Fibroblast of lung (primary cell): ENCODE results near the gene CDC34. TPM values are rescaled to one million over a fixed set of nuclear protein-coding genes. Genes with fewer than 3 reads are reported as not detected.
A peak's percentile ranks its signal among the peaks of the same experiment; 100 is the strongest.

Experiments
- DNase-seq, 2 donors: peaks; one replicate each; pipeline versions ENCODE4 v3.0.0 to v3.0.0-alpha.2; 2010; ENCODE audit warnings: low read depth in 2 of 2
- H2AFZ ChIP-seq: 2 replicates; pipeline ENCODE4 v1.5.1; 2012; ENCODE audit warnings: low read length, control low read depth, inconsistent platforms
- H3K27ac ChIP-seq: 2 replicates; pipeline ENCODE4 v1.5.1; 2011; ENCODE audit warnings: low read length, control low read depth; ENCODE audit not compliant: insufficient read depth
- H3K27me3 ChIP-seq: 2 replicates; pipeline ENCODE4 v1.5.1; 2011; ENCODE audit warnings: mild to moderate bottlenecking, low read length; ENCODE audit not compliant: control insufficient read depth, insufficient read depth
- H3K36me3 ChIP-seq: 2 replicates; pipeline ENCODE4 v1.5.1; 2011; ENCODE audit warnings: low read length; ENCODE audit not compliant: control insufficient read depth, insufficient read depth
- H3K4me1 ChIP-seq: 2 replicates; pipeline ENCODE4 v1.5.1; 2011; ENCODE audit warnings: low read length; ENCODE audit not compliant: control insufficient read depth, insufficient read depth; ENCODE audit errors: extremely low read depth
- H3K4me2 ChIP-seq: 2 replicates; pipeline ENCODE4 v1.5.1; 2011; ENCODE audit warnings: low read length, control low read depth; ENCODE audit not compliant: insufficient read depth; ENCODE audit errors: extremely low read depth
- H3K4me3 ChIP-seq, 4 experiments: fragments of 200-600 bp in 1 of 4; sonication (generic) in 1 of 4; replicated peaks in 1 of 4; 2 replicates each; pipeline ENCODE4 v1.5.1; 2011 to 2016; ENCODE audit warnings: low read length in 4 of 4, low read depth in 3 of 4, mild to moderate bottlenecking in 3 of 4, control low read depth in 2 of 4, inconsistent platforms in 1 of 4, mixed read lengths in 1 of 4; ENCODE audit not compliant: insufficient read depth in 1 of 4; ENCODE audit errors: control extremely low read depth in 1 of 4
- H3K79me2 ChIP-seq: 2 replicates; pipeline ENCODE4 v1.5.1; 2012; ENCODE audit warnings: mild to moderate bottlenecking, low read length, inconsistent platforms; ENCODE audit not compliant: control insufficient read depth, insufficient read depth
- H3K9ac ChIP-seq: 2 replicates; pipeline ENCODE4 v1.5.1; 2011; ENCODE audit warnings: mild to moderate bottlenecking, low read length, control low read depth; ENCODE audit not compliant: insufficient read depth
- H3K9me3 ChIP-seq: 2 replicates; pipeline ENCODE4 v1.5.1; 2012; ENCODE audit warnings: low read depth, low read length; ENCODE audit not compliant: control insufficient read depth, insufficient read depth
- H4K20me1 ChIP-seq: 2 replicates; pipeline ENCODE4 v1.5.1; 2011; ENCODE audit warnings: low read length; ENCODE audit not compliant: control insufficient read depth, insufficient read depth; ENCODE audit errors: extremely low read depth
- CTCF ChIP-seq, 2 donors: IDR thresholded peaks in 1 of 2; conservative IDR thresholded peaks in 1 of 2; 1 replicate in 1 of 2; 2 replicates in 1 of 2; pipeline ENCODE4 v1.5.1; 2011 to 2012; ENCODE audit warnings: low read length in 2 of 2, control low read depth in 1 of 2, inconsistent platforms in 1 of 2, low read depth in 1 of 2, mild to moderate bottlenecking in 1 of 2
- EZH2 ChIP-seq: IDR thresholded peaks from 2 replicates; pipeline ENCODE4 v1.5.1; 2012; ENCODE audit warnings: low read length, control low read depth, mild to moderate bottlenecking; ENCODE audit errors: missing control alignments
- polyA minus RNA-seq: library from RNA; depleted of rRNA, polyadenylated mRNA; stranded (reverse); fragments of >200 nt; gene quantifications from 2 replicates; pipeline ENCODE4 v1.2.3, GENCODE V29; 2011; ENCODE audit warnings: low replicate concordance
- polyA plus RNA-seq, 2 donors: library from polyadenylated mRNA; depleted of rRNA in 1 of 2; stranded (reverse) in 1 of 2; unstranded in 1 of 2; fragments of >200 nt; gene quantifications; 2 replicates each; pipeline ENCODE4 v1.2.1, GENCODE V29; 2011 to 2012; ENCODE audit warnings: missing spikeins in 1 of 2
- total RNA-seq: library from RNA; depleted of rRNA; stranded (reverse); fragments of >200 nt; gene quantifications from 2 replicates; pipeline ENCODE4 v1.2.1, GENCODE V29; 2014

Gene CDC34
- total RNA-seq (65.0 and 72.5 TPM in 2 replicates), polyA plus RNA-seq (23.3 and 27.0 TPM in 2 replicates), polyA minus RNA-seq (55.3 and 76.4 TPM in 2 replicates)
- 35.3 and 55.5 TPM in 2 replicates for polyA plus RNA-seq (2012)

- Histone ChIP-seq H3K36me3 (peaks cover 11% of the 10 kb centered on the region), H3K27me3 (no peaks in the 10 kb centered on the region), H3K4me1 (peaks cover 2% of the 10 kb centered on the region), H2AFZ (peak within 1 kb of the TSS; percentile 77), H3K4me2 (peak within 1 kb of the TSS; percentile 92), H3K27ac (peak within 1 kb of the TSS; percentile 80), H3K79me2 (peaks cover 43% of the 10 kb centered on the region), H3K9me3 (no peaks in the 10 kb centered on the region), H3K9ac (peak within 1 kb of the TSS; percentile 82), H4K20me1 (no peaks in the 10 kb centered on the region), H3K4me3 (peak within 1 kb of the TSS; percentile 56 to 97 (median 84))
- no peak for TF ChIP-seq CTCF (conservative IDR thresholded peaks at IDR 0.05 in 1 of 2, IDR thresholded peaks at IDR 0.05 in 1 of 2; ENCODE audit: low read depth in 1 of 2, low read length in 2 of 2)
- TF ChIP-seq EZH2: no peak
- no peak for DNase-seq
Measured at GRCh38 chr19:531753-532560, at the start of gene CDC34. Gene CDC34 (plus strand): TSS chr19:531760. CDS start chr19:531932, 172 bp downstream.

- Histone ChIP-seq H3K36me3 (no peaks in the 10 kb centered on the region), H3K4me3 (no peak overlapping the region)
Measured at GRCh38 chr19:482186-483041, 49.1 kb upstream of the CDC34 start.

More at GRCh38 chr19:482186-483041, 49.1 kb upstream of the CDC34 start:
- Histone ChIP-seq H3K27ac (no peak overlapping the region), H4K20me1 (no peaks in the 10 kb centered on the region), H3K4me2 (no peak overlapping the region), H3K79me2 (no peaks in the 10 kb centered on the region), H3K9ac (no peak overlapping the region), H2AFZ (no peak overlapping the region), H3K4me1 (peaks cover 5% of the 10 kb centered on the region), H3K9me3 (no peaks in the 10 kb centered on the region), H3K27me3 (no peaks in the 10 kb centered on the region)
- DNase-seq: no peak
- TF ChIP-seq CTCF (conservative IDR thresholded peaks at IDR 0.05 in 1 of 2, IDR thresholded peaks at IDR 0.05 in 1 of 2; ENCODE audit: low read depth in 1 of 2, low read length in 2 of 2) (no peak), EZH2 (no peak)
